GM18520 (cell line): ENCODE results near the gene ZHX3.

ENCODE experiments used
- ATAC-seq: cut with Tn5 transposase; IDR thresholded peaks from one replicate; pipeline ENCODE4 v1.9.1; 2021; ENCODE audit not compliant: unreplicated experiment

ZHX3 gene

DNA sequence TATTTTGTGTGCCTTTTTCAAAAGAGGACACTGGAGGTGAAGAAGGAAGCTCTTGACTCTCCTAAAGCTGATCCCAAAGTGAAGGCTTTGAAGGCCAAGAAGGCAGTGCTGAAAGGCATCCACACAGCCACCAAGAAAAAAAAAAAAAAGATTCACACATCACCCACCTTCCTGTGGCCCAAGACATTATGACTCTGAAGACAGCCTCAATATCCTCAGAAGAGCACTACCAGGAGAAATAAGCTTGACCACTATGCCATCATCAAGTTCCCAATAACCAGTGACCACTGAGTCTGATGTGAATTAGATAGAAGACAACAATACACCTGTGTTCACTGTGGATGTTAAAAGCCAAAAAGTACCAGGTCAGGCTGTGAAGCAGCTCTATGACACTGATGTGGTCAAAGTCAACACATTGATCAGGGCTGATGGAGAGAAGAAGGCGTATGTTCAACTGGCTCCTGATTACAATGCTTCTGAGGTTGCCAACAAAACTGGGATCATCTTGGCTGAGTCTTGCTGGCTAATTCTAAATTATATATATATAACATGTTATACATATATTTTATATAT is 120.8 kb downstream of the ZHX3 start:
- ATAC-seq, result no peak

DNA sequence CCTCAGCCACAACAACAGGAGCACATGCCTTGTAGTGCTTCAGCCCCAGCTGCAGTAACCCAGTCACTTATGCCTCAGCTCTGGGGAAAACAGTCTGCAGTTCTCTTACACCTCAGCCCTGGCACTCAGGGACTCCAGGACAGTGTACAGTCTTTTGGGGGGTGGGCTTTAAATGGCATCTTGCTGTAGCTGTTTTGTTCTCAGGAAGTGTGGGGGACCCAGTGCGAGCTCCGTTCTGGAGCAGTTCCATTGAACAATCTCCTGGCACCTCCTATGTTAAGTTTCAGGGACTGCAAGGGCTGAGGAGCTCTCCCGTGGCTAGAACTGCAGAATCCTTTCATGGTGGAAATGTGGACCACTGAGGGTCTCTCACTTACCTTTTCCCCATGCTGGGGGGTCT is 125.0 kb downstream of the ZHX3 start:
- ATAC-seq, result no peak

DNA sequence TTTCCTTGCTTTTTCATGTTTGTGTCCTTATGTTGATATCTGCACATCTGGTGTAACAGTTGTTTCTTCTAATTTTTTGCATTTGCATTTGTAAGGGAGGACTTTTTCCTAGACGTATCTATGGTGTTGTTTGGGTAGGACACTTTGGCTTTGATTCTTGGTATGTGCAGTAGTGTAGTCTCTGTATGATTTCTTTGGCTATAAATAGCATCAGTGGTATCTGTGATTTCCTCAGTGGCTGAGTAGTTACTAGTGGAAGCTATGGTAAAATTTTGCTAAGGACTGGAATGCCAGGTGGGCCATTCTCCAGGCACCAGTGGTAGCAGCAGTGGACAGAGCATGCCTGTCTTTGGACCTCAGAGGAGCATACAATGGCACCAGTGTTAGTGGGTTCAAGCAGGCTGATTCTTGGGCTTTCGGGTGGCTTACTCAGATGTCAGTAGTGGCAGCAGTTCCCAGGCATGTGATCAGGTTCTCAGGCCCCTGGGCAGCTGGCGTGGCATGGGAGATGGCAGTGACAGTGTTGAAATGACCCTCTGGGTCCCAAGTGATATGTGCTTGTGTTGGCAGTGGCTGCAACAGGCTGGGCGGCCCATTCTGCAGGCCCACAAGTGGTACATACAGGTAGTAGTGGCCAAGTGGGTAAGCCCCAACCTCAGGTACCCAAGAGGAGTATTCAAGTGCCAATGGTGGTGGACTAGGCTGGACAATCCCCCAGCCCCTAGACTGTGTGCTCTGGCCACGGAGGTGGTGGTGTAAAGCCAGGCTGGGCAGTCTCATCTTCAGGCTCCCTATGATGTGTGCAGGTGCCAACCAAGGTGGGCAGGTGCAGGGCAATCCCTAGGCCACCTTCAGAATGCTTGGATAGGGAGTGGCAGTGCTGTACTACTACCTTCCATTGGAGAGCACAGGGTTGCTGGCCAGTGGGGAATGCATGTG is 125.7 kb downstream of the ZHX3 start:
- no peak for ATAC-seq

DNA sequence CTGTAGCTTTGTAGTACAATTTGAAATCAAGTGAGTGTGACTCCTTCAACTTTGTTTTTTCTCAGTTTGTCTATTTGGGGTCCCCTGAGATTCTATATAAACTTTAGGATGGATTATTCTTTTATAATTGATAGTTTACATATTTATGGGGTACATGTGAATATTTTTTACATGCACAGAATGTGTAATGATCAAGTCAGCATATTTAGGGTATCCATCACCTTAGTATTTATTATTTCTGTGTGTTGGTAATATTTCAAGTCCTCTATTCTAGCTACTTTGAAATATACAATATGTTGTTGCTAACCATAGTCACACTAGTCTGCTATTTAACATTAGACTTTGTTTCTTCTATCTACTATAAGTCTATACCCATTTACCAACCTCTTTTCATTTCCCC is 129.9 kb downstream of the ZHX3 start:
- no peak for ATAC-seq

DNA sequence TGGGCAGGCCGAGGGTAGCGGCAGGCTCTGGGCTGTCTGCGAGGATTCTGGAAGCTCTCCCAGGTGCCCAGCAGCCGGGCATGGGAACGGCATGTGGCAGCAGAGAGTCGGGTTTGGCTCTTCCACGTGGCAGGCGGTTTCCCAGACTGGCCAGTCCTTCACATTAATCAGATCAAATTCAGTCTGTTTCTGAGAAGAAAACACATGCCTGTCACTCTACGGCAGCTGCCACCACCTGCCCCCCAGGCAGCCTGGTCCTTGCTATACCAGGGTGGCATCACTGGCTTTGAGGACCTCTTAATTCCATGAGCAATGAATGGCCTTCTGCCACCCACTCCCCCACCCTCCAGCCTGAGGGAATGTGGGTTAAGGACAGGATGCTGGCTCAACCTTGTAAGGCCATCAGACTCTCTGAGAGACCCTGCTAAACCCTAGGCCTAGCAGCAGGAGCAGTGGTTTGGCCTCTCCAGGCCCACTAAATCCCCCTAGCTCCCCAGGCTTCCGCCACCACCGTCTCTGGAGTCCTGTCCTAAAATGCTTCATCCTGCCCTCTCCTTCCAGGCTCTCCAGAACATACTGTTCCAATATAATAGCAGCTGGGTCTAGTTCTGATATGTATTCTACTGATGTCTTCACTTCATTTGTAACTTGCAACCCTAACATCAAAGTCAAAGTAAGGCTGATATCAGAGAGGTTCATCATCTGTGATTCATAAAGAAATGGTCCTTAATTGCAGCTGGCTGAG is 132.3 kb downstream of the ZHX3 start:
- ATAC-seq, result no peak

DNA sequence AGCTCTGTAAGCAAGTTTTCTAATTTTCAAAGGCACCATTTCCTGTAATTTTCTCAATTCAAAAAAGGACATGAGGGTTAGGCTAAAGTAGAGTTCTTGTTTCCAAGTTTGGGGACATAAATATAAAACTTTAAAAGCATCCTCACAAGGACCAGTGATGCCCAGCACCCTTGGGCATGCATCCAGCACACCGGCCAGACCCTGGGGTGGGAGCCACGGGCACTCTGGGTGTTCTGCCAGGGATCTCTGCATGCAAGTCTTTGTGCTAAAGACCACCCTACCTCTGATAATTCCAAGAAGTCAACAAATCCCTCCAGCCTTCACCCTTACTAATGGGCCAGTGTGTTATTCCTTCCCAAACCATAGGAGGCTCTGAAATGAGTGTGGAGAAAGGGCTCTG is 133.7 kb downstream of the ZHX3 start:
- ATAC-seq, result no peak

DNA sequence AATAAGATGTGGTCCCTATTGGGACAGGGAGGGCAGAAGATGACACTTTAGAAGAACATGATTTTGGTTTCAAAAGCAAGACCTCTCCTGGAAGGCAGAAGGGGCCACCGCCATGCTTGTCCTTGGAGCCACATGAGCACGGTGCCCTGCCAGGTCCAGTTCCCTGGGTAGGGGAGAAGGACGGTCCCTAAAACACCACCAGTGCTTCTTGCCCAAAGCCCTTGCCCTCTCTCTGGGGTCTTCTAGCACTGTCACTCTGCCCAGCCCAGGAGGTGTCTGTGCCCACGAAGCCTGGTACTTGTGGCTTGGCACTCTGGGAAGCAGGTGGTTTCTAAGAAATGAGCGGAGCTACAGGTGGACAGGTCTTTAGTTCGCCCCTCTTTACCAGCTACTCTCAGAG is 134.1 kb downstream of the ZHX3 start:
- ATAC-seq, result no peak

DNA sequence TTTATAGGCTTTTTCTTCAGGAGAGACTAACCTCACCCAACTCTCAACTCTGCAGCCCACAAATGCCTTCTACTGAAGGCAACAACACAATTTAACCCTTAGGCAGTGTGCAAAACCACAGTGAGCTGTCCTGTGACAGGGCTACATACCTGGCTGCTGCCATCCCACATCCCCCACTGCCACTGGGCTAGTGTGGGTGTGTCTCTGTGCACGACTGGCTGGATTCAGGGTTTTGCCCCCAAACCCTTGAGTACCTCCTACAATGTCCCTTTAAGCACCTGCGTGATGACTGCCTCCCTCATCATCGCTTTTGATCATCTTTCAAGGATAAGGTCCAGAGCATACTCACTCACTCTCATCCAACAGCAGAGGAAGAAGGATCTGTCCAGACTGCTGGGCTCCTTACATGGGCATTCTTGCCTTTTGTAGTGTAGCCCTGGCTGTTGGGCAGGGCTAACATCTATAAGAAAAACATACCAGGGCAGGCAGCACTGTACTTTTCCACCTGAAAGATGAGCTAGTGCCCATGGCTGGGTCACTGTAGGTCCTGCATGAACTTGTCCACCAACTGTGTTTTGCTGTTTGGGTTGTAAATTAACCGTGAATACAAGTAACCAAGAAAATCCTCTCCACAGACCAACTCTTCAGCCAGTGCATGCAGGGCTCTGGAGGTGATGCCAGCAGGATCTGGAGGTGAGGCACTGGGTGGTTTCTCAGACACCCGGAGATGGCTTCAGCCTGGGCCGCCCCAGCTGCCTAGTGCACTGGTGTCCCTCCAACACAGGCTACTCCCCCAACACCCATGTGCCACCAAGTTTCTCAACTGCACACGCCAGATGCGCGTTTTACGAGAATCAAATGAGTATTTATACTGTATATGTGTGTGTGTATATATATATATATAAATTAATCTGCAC is 135.0 kb downstream of the ZHX3 start:
- no peak for ATAC-seq

DNA sequence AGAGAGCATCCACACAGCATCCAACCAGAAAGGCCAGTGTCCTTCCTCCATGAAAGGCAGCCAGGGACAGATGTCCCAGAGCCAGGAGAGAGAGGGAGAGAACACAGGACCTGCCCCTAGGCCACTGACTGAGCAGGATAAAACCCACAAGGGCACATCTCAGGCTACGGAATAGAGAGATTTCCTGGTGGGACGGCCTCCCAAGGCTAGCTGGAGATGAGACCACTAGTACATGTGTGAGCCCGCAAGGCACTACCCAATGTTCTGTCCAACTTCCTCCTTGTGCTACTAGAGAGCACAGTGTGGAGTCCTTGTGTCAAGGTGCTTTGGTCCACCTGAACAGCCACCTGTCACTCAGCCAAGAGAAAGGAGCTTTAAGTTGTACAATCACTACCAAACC is 136.0 kb downstream of the ZHX3 start:
- no peak for ATAC-seq

DNA sequence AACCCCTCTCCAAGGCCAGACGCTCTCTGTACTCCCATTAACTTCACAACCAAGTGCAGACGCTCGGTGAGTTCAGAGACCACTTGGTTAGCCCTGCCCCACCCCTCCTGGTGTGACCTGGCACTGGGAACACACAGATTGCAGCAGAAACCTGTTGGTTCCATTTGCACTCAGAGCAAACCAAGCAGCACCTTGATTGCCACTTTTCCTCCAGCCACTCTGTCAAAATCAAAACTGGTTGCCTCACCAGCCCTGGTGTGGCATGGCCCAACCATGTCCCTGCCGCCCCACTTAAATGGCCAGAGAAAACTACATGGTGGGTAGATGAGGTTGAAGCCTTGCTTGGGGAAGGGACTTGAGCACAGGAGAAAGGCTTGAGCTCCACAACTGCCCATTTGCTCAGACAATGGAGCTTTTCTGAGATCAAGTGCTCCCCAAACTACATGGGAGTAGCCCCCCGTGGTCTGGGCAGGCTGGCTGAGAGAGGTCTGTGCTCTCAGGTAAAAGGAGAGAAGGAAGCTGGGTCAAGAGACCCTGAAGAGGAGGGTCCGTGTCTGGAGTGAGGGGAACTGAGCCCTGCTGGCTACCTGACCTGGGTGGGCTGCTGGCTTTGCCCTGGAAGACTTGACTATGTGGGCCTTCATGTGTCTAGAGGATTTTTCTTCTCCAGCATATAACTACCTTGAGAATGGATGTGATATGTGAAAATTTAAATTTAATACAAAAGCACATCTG is 136.8 kb downstream of the ZHX3 start:
- ATAC-seq, result no peak

DNA sequence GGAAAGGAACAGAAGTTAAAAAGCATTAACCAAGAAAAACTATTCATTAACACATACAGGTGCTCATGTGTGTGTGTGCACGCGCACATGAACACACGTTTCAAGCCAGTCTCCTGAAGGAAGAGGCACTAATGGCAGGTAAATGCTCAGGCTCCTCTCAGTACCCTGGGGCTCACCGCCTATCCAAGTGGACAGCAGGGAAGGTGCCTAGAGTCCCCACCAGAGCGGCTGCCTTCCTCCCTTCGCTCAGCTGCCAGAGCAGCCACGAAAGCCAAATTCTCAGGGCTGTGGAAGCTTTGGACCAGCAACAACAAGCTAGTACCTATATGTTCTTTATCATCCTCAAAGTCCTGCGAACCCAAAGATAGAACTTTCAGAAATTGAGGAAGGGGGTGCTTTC is 137.6 kb downstream of the ZHX3 start:
- ATAC-seq, result no peak

DNA sequence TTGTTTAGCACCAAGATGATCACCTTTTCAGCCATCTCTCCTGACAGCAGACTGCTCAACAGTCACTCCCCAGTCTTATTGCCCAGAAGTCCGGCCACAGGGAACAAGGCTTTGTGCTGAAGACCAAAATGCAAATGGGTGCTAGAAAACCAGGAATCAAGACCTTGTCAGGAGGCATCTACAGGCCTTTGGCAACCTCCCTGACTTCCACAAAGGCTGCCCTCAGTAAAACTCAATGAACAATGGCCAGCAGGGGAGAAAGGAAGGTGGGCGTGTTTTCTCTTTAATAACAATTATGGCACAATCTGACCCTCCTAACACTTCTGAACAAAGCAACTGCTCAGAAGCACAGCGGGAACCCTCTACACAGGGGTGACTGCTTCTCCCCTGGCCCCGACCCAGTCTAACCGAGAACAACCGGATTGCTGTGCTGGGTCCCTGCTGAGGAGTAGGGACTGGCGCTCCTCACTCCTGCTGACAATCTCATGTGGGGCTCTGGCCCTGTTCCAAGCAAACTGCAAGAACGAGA is 138.6 kb downstream of the ZHX3 start:
- ATAC-seq, result no peak

DNA sequence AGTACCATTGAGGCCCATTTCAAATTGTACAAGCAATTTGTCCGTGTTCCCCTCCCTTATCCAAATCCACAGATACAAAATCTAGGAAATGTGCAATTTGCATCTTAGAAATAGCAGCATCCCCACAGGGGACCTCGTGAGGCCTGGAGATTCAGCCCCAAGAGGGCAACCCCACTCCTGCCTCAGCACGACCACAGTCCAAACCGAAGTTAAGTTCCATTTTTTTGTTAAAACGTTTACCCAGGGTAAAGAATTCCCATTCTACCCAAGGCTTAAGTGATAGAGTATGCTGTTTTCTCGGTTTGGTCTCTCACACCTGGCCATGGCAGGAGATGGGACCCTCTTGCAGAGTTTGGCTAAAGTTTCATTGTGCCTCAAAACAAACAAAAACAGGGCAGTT is 139.0 kb downstream of the ZHX3 start:
- ATAC-seq, result no peak

DNA sequence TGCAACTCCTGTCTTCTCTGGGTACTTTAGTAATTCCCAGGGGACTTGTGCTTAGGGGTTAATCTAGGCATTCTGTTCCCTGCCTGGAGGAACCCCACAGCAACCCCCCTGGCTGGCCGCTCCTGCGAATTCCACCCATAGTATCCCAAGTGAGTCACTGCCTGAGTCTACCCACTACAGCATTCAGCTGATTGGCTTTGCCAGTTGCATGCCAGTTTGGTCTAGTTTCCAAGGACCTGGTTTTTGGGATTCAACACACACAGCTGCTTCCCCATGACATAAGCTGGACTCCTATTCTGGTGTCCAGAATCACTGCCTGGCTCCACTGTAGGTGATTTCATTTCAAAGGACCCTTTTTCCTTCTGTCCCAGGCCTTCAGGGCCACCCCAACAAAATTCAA is 139.9 kb downstream of the ZHX3 start:
- ATAC-seq, result no peak

DNA sequence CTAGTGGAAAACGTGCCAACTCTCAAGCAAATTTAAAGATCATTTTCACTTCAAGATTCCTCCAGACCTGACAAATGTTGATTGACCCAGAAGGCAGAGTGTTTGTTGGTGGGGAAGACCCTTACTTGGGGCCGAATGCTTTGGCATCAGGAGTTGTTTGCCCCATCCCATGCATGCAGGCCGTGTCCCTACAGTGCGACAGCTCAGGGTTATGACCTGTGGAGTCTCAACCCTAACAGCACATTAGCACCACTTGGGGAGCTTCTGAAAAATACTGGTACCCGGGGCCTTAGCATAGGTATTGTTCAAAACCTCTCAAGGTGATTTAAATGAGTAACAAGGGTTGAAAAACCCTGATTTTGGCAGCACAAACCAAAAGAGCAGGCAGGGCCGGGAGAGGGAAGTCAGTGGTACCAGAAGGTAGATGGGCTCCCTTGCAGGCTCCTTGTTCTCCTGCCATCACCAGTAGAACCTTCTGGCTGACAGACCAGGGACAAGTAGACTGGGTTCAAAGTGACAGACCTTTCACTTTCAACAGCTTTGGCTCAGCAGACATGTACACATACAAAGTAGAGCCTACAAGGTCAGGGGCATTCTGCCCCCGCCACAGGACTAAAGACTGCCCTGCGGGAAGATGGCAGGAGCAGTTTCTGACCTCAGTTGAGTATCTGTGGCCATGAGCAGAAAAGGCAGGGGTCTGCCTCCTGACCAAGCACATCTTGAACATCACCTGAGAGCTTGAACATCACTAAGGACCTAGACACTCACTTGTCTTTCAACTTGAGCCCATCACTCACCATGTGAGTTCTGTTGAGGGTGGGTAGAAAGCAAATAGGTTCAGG is 140.6 kb downstream of the ZHX3 start:
- ATAC-seq, result no peak

DNA sequence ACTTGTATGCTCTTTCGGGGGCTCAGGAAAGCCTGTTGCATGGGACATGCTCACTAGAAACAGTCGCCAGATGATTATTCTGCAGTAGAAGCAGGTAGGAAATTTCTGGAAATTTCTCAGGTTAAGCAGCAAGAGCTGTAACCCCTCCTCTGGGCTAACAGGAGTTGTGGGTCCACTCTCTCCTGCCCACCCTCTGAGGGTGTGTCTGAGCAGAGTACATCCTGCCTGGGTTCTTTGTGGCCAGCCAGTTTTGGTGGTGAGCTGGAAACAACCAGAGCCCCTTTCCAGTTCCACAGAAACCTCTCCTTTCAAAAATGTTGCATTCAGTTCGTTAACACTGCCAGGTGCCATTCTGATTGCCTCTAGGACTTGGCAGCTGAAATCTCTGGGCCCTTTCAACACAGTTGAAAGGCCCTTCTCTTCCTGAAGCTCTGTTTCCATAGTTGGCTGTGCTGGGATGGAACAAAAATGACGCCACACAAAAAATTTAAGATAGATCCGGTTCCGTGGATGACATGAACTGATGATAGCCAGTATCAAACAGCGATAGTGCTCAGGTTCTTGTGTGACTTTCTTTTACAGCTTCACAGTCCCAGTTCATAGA is 141.7 kb downstream of the ZHX3 start:
- ATAC-seq, result no peak

DNA sequence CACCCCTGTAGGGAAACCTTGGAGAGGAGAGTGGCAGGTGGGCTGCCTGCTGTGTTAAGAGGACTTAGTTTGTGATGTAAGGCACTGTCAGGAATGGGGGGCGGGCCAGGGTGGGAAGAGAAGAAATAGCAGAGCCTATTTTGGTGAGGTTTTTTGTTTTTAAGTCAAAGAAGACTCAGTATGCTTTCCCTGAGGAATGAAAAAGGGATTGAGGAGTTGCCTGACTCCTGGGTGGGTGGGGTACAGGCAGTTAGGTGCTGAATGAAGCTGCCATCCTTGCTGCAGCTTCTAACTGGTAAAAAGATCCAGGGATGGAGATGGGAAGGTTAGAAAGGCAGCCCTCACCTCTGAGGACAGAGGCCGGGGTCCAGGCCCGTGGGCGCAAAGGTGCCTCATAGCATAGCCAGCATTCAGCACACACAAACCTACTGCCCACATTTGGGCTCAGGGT is 142.3 kb downstream of the ZHX3 start:
- ATAC-seq, result no peak

DNA sequence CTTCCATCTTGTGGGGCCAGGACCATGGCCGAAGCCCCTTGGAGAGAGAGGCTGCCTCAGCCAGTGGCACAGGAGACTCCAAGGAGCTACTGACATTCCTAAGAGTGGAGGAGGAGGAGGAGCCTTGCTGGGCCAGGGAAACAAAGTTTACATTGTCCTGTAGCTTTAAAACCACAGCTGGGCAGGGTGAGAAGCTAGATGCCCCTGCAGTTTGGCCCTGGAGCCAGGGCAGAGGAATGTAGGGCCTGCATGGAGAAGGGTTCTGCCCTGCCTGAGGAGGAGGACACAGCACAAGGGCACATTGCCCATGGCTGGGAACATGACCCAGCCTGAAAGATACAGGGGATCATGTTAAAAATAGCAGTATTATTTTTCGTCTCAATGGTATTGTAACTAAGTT is 142.7 kb downstream of the ZHX3 start:
- no peak for ATAC-seq

DNA sequence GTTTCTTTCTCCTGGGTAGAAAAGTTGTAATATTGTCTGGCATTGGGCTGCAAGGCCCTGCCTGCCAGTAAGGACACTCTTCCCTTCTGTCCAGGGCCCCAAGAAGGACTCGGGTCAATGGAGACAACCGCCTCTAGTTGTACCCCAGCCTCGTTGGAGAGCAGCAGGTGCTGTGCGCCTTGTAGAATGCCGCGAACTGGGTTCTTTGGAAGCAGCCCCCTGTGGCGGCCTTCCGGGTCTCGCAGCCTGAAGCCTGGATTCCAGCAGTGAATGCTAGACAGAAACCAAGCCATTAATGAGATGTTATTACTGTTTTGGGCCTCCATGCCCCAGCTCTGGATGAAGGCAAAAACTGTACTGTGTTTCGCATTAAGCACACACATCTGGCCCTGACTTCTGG is 143.2 kb downstream of the ZHX3 start:
- ATAC-seq, result no peak
